ENCODE results near the gene LRP4. TPM values are rescaled to one million over a fixed set of nuclear protein-coding genes. Genes with fewer than 3 reads are reported as not detected.

LRP4 gene
- polyA plus RNA-seq, 1 donor from 2014 or later, result not detected

- Histone ChIP-seq H3K9me2 (ENCODE audit: insufficient read depth, low read length) (no peaks in the 10 kb centered on the region), H3F3A (ENCODE audit: insufficient read depth, low read length, poor library complexity, severe bottlenecking) (no peaks in the 10 kb centered on the region), H3K27ac (ENCODE audit: low read length) (peak overlapping the region; percentile 85), H4K20me1 (ENCODE audit: insufficient read depth) (no peaks in the 10 kb centered on the region), H2AFZ (ENCODE audit: low read depth, low read length) (peak overlapping the region; percentile 86), H3K4me2 (ENCODE audit: low read length) (peak overlapping the region; percentile 66), H3K9ac (ENCODE audit: low read length) (peak overlapping the region; percentile 76), H3K79me2 (replicated peaks; ENCODE audit: insufficient read depth, low read length) (no peaks in the 10 kb centered on the region), H3K36me3 (ENCODE audit: insufficient read depth, low read length) (no peaks in the 10 kb centered on the region), H3K9me3 (ENCODE audit: low read length) (no peaks in the 10 kb centered on the region), H3K4me3 (ENCODE audit: low read length) (peak overlapping the region; percentile 60), H3K27me3 (ENCODE audit: insufficient read depth, low read depth, low read length) (peaks cover 20% of the 10 kb centered on the region)
- peak; percentile 38 for TF ChIP-seq EP300 (conservative IDR thresholded peaks at IDR 0.05; ENCODE audit: poor library complexity, severe bottlenecking)
- peak; percentile 32 for TF ChIP-seq SMC3 (conservative IDR thresholded peaks at IDR 0.05; ENCODE audit: poor library complexity)
- peak; percentile 70 for TF ChIP-seq REST (IDR thresholded peaks at IDR 0.05; ENCODE audit: borderline replicate concordance)
- TF ChIP-seq CTCF (IDR thresholded peaks at IDR 0.05; ENCODE audit: poor library complexity, severe bottlenecking), result peak; percentile 42
- TF ChIP-seq POLR2AphosphoS5 (IDR thresholded peaks at IDR 0.05), result peak; percentile 38
- no peak for TF ChIP-seq EZH2 (IDR thresholded peaks at IDR 0.05; ENCODE audit: borderline replicate concordance, insufficient read depth, low read length, poor library complexity, severe bottlenecking)
- peak; percentile 67 for TF ChIP-seq TAF1 (IDR thresholded peaks at IDR 0.05; ENCODE audit: low read depth)
- peak; percentile 29 for TF ChIP-seq RAD21 (conservative IDR thresholded peaks at IDR 0.05)
- peak; percentile 56 for TF ChIP-seq MXI1 (conservative IDR thresholded peaks at IDR 0.05; ENCODE audit: poor library complexity, severe bottlenecking)
Measured at GRCh38 chr11:46912526-46913150, 5.7 kb downstream of the LRP4 start.

GRCh38 chr11:46907606-46908005, 10.7 kb downstream of the LRP4 start:
- no peaks in the 10 kb centered on the region for H3K9me3 ChIP-seq (ENCODE audit: low read length)
- no peaks in the 10 kb centered on the region for H3K79me2 ChIP-seq (replicated peaks; ENCODE audit: insufficient read depth, low read length)
- H3K9me2 ChIP-seq (ENCODE audit: insufficient read depth, low read length), result no peaks in the 10 kb centered on the region
- H3K9ac ChIP-seq (ENCODE audit: low read length), result no peak overlapping the region
- no peaks in the 10 kb centered on the region for H4K20me1 ChIP-seq (ENCODE audit: insufficient read depth)
- no peak overlapping the region for H3K4me2 ChIP-seq (ENCODE audit: low read length)
- H3K4me3 ChIP-seq (ENCODE audit: low read length), result no peak overlapping the region
- no peaks in the 10 kb centered on the region for H3F3A ChIP-seq (ENCODE audit: insufficient read depth, low read length, poor library complexity, severe bottlenecking)
- no peak overlapping the region for H3K27ac ChIP-seq (ENCODE audit: low read length)
- no peaks in the 10 kb centered on the region for H3K36me3 ChIP-seq (ENCODE audit: insufficient read depth, low read length)
- H2AFZ ChIP-seq (ENCODE audit: low read depth, low read length), result no peak overlapping the region
- TF ChIP-seq RAD21 (conservative IDR thresholded peaks at IDR 0.05) (no peak), SMC3 (conservative IDR thresholded peaks at IDR 0.05; ENCODE audit: poor library complexity) (no peak), EP300 (conservative IDR thresholded peaks at IDR 0.05; ENCODE audit: poor library complexity, severe bottlenecking) (no peak), CTCF (IDR thresholded peaks at IDR 0.05; ENCODE audit: poor library complexity, severe bottlenecking) (no peak), EZH2 (IDR thresholded peaks at IDR 0.05; ENCODE audit: borderline replicate concordance, insufficient read depth, low read length, poor library complexity, severe bottlenecking) (no peak), POLR2AphosphoS5 (IDR thresholded peaks at IDR 0.05) (no peak)
- no peaks in the 10 kb centered on the region for H3K27me3 ChIP-seq (ENCODE audit: insufficient read depth, low read depth, low read length)
